ENCODE measurements around the gene CHCT1. TPM values are rescaled to one million over a fixed set of nuclear protein-coding genes. Genes with fewer than 3 reads are reported as not detected.
"Not testable (repeated sequence)": the region's sequence is repeated elsewhere in the genome, so short reads cannot be mapped to it uniquely, and the experiment has no call there.

CHCT1 gene
- polyA plus RNA-seq, 3 donors = 0.07 to 0.24 TPM; not detected in 1

DNA sequence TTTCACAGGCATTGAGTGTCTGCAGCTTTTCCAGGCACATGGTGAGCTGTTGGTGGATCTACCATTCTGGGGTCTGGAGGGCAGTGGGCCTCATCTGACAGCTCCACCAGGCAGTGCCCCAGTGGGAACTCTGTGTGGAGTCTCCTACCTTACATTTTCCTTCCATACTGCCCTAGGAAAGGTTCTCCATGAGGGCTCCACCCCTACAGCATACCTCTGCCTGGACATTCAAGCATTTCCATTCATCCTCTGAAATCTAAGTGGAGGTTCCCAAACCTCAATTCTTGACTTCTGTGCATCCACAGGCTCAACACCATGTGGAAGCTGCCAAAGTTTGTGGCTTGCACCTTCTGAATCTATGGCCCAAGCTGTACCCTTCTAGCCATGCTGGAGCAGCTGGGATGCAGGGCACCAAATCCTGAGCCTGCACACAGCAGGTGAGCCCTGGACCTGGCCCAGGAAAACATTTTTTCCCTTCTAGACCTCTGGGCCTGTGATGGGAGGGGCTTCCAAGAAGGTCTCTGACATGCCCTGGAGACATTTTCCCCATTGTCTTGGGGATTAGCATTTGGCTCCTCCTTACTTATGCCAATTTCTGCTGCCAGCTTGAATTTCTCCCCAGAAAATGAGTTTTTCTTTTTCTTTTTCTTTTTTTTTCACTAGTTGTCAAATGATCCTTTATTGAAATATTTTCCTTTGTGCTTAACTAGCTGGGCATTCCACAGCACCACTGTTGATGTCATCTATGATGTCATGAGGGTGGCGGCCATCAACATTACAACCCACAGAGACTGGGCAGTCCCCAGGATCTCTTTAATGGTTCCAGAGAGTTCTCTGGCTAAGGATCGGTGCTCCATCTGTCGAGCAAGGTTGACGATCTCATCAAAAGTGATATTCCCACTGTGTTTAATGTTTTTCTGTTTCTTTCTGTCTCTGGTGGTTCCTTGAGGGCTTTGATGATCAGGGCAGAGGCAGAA, 11.0 kb downstream of the CHCT1 start:
- WGBS, 3 donors = 82 to 94% (median 87%) methylated on average over 4 of the region's 4 CpGs
- H3K27ac ChIP-seq (ENCODE audit: low read depth, low read length) = not testable (repeated sequence)

DNA sequence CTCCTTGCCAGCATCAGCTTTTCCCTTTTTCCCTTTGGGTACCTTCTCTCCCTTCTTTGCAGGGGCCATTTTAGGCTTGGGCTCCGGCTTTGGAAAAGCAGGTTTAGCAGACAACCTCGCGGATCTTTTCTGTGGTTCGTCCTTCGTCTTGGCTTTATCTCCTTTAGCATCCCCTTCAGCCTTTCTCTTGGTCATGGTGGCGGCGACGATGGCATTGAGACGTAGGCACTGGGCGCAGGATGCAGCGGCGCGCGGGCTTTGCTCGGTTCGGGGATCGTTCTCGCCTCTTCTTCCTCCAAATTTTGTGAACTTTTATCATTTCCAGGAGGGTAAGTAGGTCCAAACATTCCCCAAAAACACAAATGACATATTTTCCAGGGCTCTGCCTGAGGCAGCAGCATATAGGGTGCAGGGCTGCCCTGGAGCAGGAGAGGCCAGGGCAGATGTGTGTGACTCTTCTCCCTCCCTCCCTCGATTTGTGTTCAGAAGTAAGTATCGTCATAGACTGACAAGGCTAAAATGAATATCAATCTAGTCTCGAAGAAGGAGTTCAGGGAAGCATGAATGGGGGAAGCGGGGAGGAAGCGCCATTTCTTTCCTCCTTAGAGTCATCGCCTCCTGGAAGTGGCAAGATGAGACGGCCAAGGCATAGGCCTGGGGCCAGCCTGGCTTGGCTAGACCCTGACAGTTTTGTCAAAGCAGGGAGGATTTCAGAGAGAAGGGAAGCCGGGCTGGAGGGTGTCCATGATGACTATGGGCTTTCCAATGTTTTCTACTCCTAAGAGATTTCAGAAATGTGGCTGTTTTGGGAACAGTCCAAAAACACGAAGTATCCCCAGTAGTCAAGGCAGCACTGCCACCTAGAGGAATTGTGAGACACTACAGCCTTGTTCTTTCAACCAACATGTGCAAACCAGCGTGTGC, 13.2 kb downstream of the CHCT1 start:
- no peak overlapping the region for H3K27ac ChIP-seq (ENCODE audit: low read depth, low read length)
- WGBS, 3 donors = 70 to 73% (median 71%) methylated on average over 28 of the region's 28 CpGs

DNA sequence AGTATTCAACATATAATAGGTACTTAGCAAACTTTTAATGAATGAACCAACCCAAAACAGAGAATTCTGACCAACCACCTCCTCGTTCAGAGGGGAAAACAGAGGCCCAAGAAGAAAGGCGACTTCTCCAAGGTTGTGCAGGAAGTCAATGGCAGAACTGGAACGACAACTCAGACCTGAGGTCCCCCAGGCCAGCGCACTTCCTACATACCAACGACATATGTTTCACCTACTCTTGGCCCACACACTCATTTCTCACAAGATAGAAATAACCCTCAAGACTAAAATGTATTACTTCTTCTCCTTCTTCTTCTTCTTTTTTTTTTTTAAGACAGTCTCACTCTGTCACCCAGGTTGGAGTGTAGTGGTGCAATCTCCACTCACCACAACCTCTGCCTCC, 14.4 kb downstream of the CHCT1 start:
- no peak overlapping the region for H3K27ac ChIP-seq (ENCODE audit: low read depth, low read length)
- WGBS, 3 donors = 48 to 56% (median 55%) methylated on average over 5 of the region's 5 CpGs

DNA sequence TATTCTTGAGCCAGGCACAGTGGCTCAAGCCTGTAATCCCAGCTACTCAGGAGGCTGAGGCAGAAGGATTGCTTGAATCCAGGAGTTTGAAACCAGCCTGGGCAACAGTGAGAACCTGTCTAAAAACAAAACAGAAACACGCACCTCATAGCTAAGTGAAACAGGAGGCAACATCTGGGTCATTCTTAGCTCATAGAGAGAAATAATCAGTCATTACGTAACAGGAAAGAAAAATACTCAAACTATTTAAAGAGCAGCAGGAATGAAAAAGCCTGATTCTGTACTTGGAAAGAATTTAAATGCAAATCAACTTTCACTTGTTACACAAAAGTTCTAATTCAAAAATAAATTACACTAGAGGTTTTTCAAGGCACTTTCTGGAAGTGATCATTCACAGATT, 17.2 kb downstream of the CHCT1 start:
- no peak overlapping the region for H3K27ac ChIP-seq (ENCODE audit: low read depth, low read length)

DNA sequence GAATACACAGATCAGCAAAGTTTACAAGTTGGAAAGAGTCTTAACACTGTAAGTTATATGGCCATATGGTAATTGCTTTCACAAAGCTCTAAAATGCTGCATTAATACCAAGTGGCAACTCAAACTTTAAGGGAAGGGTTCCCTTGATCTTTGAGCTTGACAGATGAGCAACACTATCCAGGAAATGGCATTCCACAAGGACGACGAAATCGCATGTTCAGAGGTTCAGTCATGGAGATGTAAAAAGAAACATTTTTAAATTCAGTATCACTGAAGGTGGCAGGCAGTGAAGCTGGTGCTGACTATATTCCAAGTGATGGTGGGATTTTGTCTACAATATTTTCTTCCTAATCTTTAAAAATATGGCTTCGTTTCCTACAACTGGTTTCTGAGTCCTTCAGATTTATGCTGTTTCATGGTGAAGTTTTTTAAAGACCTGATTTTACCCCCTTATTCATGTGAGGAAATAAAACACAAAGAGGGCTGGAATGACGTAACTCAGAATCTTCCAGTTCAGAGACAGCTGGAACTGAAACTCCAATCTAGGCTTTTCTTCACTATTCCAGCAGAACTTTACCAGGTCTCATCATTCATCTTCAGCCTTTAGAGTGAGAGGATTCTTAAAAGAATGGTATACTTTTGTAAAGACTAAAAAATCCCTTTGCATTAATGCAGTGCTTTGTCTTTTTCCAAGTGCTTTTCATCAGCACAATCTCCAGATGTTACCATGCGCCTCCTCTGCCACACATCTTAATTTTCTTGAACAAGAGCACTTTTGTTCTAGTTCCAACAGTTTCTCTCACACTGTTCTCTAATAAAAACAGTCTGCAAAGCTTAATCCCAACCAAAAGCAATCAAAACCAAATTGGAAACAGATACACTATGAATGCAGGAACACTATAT, 20.2 kb downstream of the CHCT1 start:
- H3K27ac ChIP-seq (ENCODE audit: low read depth, low read length) = no peak overlapping the region
- 53 to 67% (median 60%) methylated on average over 6 of the region's 6 CpGs for WGBS, 3 donors

More for the DNA sequence above, 17.2 kb downstream of the CHCT1 start:
- 13 to 19% (median 16%) methylated on average over 2 of the region's 2 CpGs for WGBS, 3 donors

DNA sequence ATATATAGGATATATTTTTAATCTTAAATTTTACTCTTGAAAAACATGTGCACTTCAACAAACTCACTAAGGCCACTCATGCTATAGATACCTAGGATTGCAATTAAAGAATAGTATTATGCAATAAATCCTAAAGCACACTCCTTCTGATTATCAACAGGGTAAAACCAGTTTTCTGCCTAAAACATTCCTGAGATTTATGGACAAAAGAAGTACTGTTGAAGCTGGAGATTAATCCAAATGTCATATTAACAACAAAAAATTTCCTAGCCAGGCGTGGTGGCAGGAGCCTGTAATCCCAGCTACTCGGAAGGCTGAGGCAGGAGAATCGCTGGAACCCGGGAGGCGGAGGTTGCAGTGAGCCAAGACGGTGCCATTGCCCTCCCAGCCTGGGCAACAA, 21.4 kb downstream of the CHCT1 start:
- WGBS, 3 donors = 80 to 91% (median 88%) methylated on average over 6 of the region's 6 CpGs
- H3K27ac ChIP-seq (ENCODE audit: low read depth, low read length) = no peak overlapping the region

DNA sequence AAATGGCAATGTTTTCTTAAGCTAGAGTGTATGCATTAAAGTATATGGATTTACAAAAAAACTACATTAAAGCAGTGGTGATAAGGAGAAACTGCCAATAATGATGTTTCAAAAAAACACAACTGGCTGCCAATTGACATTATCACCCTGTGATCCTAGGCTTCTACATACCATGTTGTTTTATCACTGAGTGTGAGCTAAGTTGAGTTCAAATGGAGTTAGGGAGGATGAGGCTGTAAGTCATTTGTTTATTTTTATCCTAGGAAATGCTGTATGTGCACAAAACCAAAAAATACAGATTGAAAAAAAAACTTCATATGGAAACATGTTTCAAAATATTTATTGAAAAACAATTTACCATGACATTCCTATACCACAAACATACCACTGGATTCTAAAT, 22.9 kb downstream of the CHCT1 start:
- no peak overlapping the region for H3K27ac ChIP-seq (ENCODE audit: low read depth, low read length)

DNA sequence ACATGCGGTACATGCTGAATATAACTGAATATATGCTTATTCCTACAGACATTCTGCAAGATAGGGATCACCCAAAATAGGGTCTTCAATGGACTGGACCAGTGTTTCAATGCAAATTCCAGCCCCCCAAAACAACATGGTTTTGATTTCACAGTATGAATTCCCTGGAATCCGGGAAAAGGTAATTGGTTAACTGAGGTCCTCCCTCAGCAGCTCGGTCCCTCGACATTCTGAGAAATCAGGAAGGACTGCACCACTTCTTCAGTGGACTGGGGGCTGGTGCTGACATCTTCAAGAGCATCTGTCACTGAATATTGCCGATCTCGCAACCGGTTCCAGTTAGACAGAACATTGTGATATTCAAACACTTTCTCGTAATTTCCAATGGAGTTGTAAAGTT, 25.1 kb downstream of the CHCT1 start:
- no peak overlapping the region for H3K27ac ChIP-seq (ENCODE audit: low read depth, low read length)
- 93 to 96% (median 95%) methylated on average over 8 of the region's 8 CpGs for WGBS, 3 donors

DNA sequence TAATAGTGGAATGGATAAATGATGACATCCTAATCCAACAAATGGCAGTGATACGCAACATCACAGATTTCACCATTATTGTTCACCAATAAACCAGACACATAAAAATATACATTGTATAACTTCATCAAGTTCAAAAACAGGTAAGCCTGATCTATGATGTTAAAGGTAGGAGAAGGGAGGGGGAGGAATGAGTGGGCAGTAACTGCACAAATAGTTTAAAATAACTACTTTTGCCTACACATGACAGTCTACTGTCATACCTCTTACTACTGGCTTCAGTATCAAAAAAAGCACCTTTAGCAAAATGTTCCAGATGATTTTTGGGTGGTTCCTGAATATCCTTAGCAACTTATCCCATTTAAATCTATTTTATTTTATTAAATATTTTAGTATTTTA, 28.8 kb downstream of the CHCT1 start:
- no peak overlapping the region for H3K27ac ChIP-seq (ENCODE audit: low read depth, low read length)
- WGBS, 3 donors = 97 to 100% (median 100%) methylated on average over 1 of the region's 1 CpG

DNA sequence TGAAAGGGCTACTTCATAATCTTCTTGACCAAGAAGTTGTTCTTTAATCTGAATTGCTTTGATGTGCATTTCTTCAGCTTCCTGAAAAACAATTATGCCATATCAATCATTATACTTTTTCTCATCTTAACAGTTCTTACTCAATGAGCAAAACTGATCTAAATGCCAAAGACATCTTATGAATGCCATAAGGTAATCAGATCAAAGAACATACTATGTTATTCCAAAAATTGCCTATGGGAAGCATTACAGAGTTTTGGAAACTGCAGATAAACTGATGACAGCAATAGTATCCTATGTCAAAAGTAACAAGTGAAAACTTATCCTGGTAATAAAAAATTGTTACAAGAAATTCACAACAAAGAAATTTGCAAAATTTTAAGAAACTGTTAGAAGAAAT, 29.7 kb downstream of the CHCT1 start:
- H3K27ac ChIP-seq (ENCODE audit: low read depth, low read length) = no peak overlapping the region

DNA sequence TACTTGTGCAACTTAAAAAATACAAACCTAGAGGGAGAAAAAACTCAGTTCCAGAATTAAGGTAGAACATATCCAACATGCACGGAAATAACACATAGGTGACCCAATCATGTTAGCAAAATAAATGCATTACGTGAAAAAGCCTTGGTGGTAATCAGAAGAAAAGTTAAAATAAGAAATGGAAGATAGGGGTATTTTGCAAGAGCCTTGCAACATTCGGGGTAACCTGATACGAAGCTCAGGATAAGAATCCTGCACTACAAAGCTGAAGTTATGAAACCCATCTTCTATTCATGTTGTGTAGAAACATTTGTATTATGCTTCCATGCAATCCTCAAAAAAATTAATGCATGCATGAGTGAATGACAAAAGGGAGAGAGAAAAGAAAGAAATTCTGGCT, 33.1 kb downstream of the CHCT1 start:
- H3K27ac ChIP-seq (ENCODE audit: low read depth, low read length) = no peak overlapping the region
- 57 to 69% (median 68%) methylated on average over 4 of the region's 4 CpGs for WGBS, 3 donors

DNA sequence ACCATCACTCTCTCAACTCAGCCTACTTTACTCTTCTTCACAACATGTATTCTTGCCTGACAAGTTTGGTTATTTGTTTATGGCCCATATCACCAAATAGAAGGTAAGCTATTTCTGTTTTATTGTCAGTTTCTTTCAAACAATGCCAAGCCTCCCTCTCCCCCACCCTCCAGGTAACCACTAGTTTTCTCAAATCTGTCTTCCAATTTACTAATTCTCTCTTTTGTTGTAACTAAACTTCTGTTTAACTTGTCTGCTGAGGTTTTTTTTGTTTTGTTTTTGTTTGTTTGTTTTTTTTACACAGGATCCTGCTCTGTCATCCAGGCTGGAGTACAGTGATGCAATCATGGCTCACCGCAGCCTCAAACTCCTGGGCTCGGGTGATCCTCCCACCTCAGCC, 34.9 kb downstream of the CHCT1 start:
- H3K27ac ChIP-seq (ENCODE audit: low read depth, low read length) = no peak overlapping the region
- WGBS, 3 donors = 98 to 99% (median 98%) methylated on average over 2 of the region's 2 CpGs

DNA sequence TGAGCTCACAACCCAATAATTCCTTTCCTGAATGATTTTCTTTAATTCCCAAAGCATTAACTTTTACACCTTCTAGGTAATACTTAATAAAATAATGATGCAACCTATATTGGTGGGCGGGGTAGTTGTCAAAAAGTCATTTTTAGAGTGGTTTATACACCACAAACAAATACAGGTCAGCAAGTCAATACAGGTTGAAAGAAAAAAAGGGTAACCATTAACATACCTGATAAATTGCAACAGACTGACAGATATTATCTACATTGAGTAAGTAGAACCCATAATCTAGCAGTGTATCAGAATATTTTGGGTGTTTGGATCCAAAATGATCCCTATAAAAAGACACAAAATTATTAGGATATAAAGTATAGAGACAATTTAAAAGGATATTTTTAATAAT, 39.3 kb downstream of the CHCT1 start:
- WGBS, 3 donors = 93 to 100% (median 97%) methylated on average over 1 of the region's 1 CpG
- no peak overlapping the region for H3K27ac ChIP-seq (ENCODE audit: low read depth, low read length)

DNA sequence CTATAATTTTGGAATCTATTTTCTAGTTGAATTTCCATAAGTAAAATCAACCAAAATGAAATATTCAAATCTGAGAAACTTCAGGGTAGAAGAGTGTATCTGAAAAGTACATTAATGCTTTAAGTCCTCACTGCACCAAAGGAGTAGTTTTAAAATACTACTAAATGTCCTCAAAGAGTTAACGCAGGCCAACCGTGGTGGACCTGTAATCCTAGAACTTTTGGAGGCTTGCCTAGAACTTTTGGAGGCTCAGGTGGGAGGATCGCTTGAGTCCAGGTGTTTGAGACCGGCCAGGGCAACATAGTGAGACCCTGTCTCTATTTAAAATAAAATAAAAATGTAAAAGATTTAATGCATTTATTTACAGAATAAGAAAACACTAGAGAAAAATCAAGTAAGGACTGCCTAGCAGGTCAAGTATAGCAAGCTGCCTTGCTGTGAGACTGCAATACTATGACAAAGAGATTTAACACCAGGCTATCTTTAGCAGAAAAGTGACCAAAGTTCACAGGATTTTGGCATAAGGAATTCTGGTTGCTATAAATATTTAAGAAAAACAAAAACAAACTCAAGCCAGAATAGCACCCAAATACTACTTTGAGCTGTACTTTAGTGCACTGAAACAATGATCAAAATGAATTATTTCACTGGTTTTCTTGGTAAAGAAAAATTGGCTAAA, 41.0 kb downstream of the CHCT1 start:
- H3K27ac ChIP-seq (ENCODE audit: low read depth, low read length) = no peak overlapping the region
- 60 to 72% (median 65%) methylated on average over 4 of the region's 4 CpGs for WGBS, 3 donors

DNA sequence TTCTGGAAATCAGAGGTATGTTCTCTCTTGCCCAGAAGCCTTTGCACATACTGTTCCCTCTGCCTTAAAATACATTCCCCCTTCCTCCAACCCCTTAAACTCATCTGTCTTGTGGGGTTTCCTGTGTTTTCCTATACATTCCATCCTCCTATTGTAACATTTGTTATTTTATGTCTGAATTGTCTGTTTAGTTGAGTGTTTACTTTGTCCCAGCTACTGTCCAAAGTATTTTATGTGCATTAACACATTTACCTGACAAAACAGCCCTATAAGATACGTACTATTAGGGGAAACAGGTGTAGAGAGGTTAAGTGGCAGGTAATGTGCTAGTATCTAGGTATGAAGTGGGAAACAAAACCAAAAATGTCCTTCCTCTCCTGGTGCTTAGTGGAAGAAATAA, 42.1 kb downstream of the CHCT1 start:
- no peak overlapping the region for H3K27ac ChIP-seq (ENCODE audit: low read depth, low read length)
- 94 to 97% (median 97%) methylated on average over 1 of the region's 1 CpG for WGBS, 3 donors

DNA sequence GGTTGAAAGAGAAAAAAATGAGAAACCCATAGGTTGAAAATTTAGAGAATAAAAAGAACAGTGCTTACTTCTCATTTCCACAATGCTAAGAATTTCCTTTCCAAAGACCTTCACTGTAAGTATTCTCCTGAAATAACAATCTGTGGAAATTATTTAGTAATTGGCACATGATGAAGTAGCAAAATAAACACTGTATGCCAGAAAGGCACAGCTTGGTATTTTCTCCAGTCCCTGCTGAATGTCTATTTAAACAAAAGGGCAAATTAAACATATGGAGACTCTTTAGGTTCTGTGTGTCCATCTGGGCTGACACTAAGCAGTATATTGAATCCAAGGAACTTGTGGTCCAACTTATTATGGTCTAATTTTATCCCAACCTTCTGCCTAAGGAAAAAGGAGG, 46.1 kb downstream of the CHCT1 start:
- H3K27ac ChIP-seq (ENCODE audit: low read depth, low read length) = no peak overlapping the region

DNA sequence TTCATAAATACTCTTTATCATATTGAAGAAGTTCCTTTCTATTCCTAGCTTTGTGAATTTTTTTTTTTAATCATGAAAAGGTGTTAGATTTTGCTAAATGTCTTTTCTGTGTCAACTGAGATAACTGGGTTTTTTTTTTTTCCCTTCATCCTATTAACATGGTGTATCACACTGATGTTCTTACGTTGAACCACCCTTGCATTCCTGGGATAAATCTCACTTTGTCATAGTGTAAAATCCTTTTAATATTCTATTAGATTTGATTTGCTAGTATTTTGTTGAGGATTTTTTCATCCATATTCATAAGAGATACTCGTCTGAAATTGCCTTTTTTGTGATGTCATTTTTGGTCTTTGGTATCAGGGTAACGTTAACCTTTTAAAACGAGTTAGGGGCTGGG, 49.2 kb downstream of the CHCT1 start:
- H3K27ac ChIP-seq (ENCODE audit: low read depth, low read length) = no peak overlapping the region
- 89 to 99% (median 98%) methylated on average over 4 of the region's 4 CpGs for WGBS, 3 donors

DNA sequence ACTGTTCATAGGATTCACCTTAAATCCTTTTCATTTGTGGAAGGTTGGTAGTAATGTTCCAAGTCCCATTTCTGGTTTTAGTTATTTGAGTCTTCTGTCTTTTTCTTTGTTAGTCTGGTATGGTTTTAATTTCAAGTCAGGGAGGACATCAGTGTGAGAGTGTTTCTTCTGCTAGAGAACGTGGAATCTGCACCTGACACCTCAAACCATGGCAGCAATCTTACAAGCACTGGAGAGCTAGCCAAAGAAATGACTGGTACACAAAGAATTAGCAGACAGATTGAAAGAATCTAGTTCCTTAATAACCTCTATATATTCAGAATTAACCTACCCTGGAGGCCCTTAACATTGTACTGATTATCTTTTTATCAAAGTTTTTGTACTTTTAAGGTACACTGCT, 50.2 kb downstream of the CHCT1 start:
- WGBS, 3 donors = 75 to 100% (median 100%) methylated on average over 1 of the region's 1 CpG
- H3K27ac ChIP-seq (ENCODE audit: low read depth, low read length) = no peak overlapping the region
